GM20000 (cell line): ENCODE data around the gene ZNF354B.
"Not testable (repeated sequence)": the region's sequence is repeated elsewhere in the genome, so short reads cannot be mapped to it uniquely, and the experiment has no call there.

Experiments used
- DNase-seq: peaks from one replicate; pipeline ENCODE4 v3.0.0; 2012; ENCODE audit warnings: low spot score
- CTCF ChIP-seq: IDR thresholded peaks from 2 replicates; pipeline ENCODE4 v1.5.1; 2012; ENCODE audit warnings: mild to moderate bottlenecking, control low read depth; ENCODE audit errors: extremely low read depth, missing control alignments

ZNF354B gene

GRCh38 chr5:178831049-178831448, 28.7 kb upstream of the ZNF354B start:
- no peak for DNase-seq
- no peak for TF ChIP-seq CTCF

GRCh38 chr5:178832618-178833201, 27.0 kb upstream of the ZNF354B start:
- no peak for DNase-seq
- TF ChIP-seq CTCF, result no peak

GRCh38 chr5:178836628-178837027, 23.1 kb upstream of the ZNF354B start:
- TF ChIP-seq CTCF, result no peak
- DNase-seq, result no peak

- not testable (repeated sequence) for DNase-seq
Measured at GRCh38 chr5:178838695-178839318, 20.9 kb upstream of the ZNF354B start.

GRCh38 chr5:178839319-178839704, 20.4 kb upstream of the ZNF354B start:
- DNase-seq, result no peak

GRCh38 chr5:178840399-178840798, 19.4 kb upstream of the ZNF354B start:
- DNase-seq, result not testable (repeated sequence)

More at GRCh38 chr5:178839319-178839704, 20.4 kb upstream of the ZNF354B start:
- TF ChIP-seq CTCF, result no peak

- TF ChIP-seq CTCF, result no peak
- DNase-seq, result no peak
Measured at GRCh38 chr5:178849316-178849715, 10.4 kb upstream of the ZNF354B start.

GRCh38 chr5:178851951-178852350, 7.8 kb upstream of the ZNF354B start:
- no peak for TF ChIP-seq CTCF
- DNase-seq, result no peak
